HepG2 (cell line): Measurements from ENCODE around the gene GINS2. TPM values are rescaled to one million over a fixed set of nuclear protein-coding genes. Genes with fewer than 3 reads are reported as not detected.

Experiments
- ARNT ChIP-seq: fragments of 450-650 bp; IDR thresholded peaks from 2 replicates; pipeline ENCODE4 v1.6.1; 2017
- EEA1 ChIP-seq: sonication (generic); formaldehyde crosslinking; IDR thresholded peaks from 2 replicates; pipeline ENCODE4 v1.5.1; 2020; ENCODE audit warnings: mild to moderate bottlenecking, missing genetic modification reagents, borderline replicate concordance
- ERF ChIP-seq: IDR thresholded peaks from 2 replicates; pipeline ENCODE4 v1.6.1; 2018; ENCODE audit warnings: missing biosample characterization, missing genetic modification reagents
- GABPA ChIP-seq, 2 experiments: IDR thresholded peaks; 2 replicates each; pipeline ENCODE4 v1.6.1; 2011 to 2016; ENCODE audit warnings: low read depth in 2 of 2, low read length in 1 of 2, missing biosample characterization in 1 of 2, missing genetic modification characterization in 1 of 2
- GATAD1 ChIP-seq: IDR thresholded peaks from 2 replicates; pipeline ENCODE4 v1.6.1; 2016; ENCODE audit warnings: missing genetic modification reagents, missing compliant biosample characterization
- KDM1A ChIP-seq: IDR thresholded peaks from 2 replicates; pipeline ENCODE4 v1.6.1; 2016; ENCODE audit warnings: missing compliant biosample characterization
- NAIF1 ChIP-seq: sonication (generic); formaldehyde crosslinking; IDR thresholded peaks from 2 replicates; pipeline ENCODE4 v1.5.0; 2020; ENCODE audit warnings: mild to moderate bottlenecking, missing genetic modification reagents, borderline replicate concordance
- NCOR1 ChIP-seq: fragments of 200-600 bp; sonication (generic); IDR thresholded peaks from 2 replicates; pipeline ENCODE4 v1.7.0; 2017; ENCODE audit warnings: antibody characterized with exemption, low read length, borderline replicate concordance
- PRMT3 ChIP-seq: sonication (generic); formaldehyde crosslinking; IDR thresholded peaks from 2 replicates; pipeline ENCODE4 v1.8.1; 2022; ENCODE audit warnings: low read depth, mild to moderate bottlenecking, moderate library complexity, missing genetic modification reagents, borderline replicate concordance
- PRPF4 ChIP-seq: fragments of 200-400 bp; formaldehyde crosslinking; IDR thresholded peaks from 2 replicates; pipeline ENCODE4 v1.6.1; 2016; ENCODE audit warnings: low read length, low read depth; ENCODE audit not compliant: poor library complexity, severe bottlenecking
- RBFOX2 ChIP-seq: fragments of 200-400 bp; formaldehyde crosslinking; IDR thresholded peaks from 2 replicates; pipeline ENCODE4 v1.6.1; 2017; ENCODE audit warnings: low read depth, mild to moderate bottlenecking, low read length
- RNF2 ChIP-seq: fragments of 450-650 bp; conservative IDR thresholded peaks from 2 replicates; pipeline ENCODE4 v1.6.1; 2016; ENCODE audit warnings: low read depth
- SRSF4 ChIP-seq: fragments of 200-400 bp; formaldehyde crosslinking; IDR thresholded peaks from one replicate; pipeline ENCODE4 v1.6.1; 2018; ENCODE audit warnings: mild to moderate bottlenecking, low read depth, low read length, moderate library complexity; ENCODE audit not compliant: poor library complexity, severe bottlenecking
- TMF1 ChIP-seq: sonication (generic); formaldehyde crosslinking; IDR thresholded peaks from 2 replicates; pipeline ENCODE4 v1.8.1; 2022; ENCODE audit warnings: low read depth, missing genetic modification reagents
- ZNF10 ChIP-seq: sonication (generic); formaldehyde crosslinking; IDR thresholded peaks from 2 replicates; pipeline ENCODE4 v1.4.0; 2020; ENCODE audit warnings: mild to moderate bottlenecking, low read depth, missing genetic modification reagents, borderline replicate concordance
- ZNF17 ChIP-seq: sonication (generic); formaldehyde crosslinking; IDR thresholded peaks from 2 replicates; pipeline ENCODE4 v1.5.0; 2020; ENCODE audit warnings: mild to moderate bottlenecking, missing genetic modification reagents
- ZNF20 ChIP-seq: sonication (generic); formaldehyde crosslinking; IDR thresholded peaks from 2 replicates; pipeline ENCODE4 v1.4.0; 2020; ENCODE audit warnings: mild to moderate bottlenecking, moderate library complexity, missing genetic modification reagents
- ZNF775 ChIP-seq: sonication (generic); formaldehyde crosslinking; IDR thresholded peaks from 2 replicates; pipeline ENCODE4 v1.4.0; 2020; ENCODE audit warnings: missing genetic modification reagents, mild to moderate bottlenecking, moderate library complexity, borderline replicate concordance
- polyA plus RNA-seq, 8 experiments: library from polyadenylated mRNA; depleted of rRNA in 3 of 8; stranded (reverse) in 7 of 8; unstranded in 1 of 8; fragments of >200 nt; fragmentation: Illumina TruSeq in 4 of 8; extraction: Trizol in 4 of 8; gene quantifications; 2 replicates each; pipeline versions ENCODE4 v1.2.1 to v1.2.3, GENCODE V29; 2011 to 2016; ENCODE audit warnings: low read depth in 4 of 8, missing spikeins in 1 of 8, mixed read lengths in 1 of 8; ENCODE audit not compliant: insufficient read depth in 1 of 8
- total RNA-seq, 5 experiments: library from RNA; depleted of rRNA; stranded (reverse); fragments of >200 nt; fragmentation: Illumina TruSeq; extraction: Trizol; gene quantifications; 2 replicates each; pipeline ENCODE4 v1.2.3, GENCODE V29; 2016; ENCODE audit warnings: low read depth in 1 of 5
- TF ChIP-seq, protein P1 (sequence below): sonication (generic); formaldehyde crosslinking; IDR thresholded peaks from 2 replicates; pipeline ENCODE4 v1.5.0; 2020; ENCODE audit warnings: missing genetic modification reagents
- TF ChIP-seq, protein P2 (sequence below): sonication (generic); formaldehyde crosslinking; IDR thresholded peaks from 2 replicates; pipeline ENCODE4 v1.8.1; 2023; ENCODE audit warnings: mild to moderate bottlenecking, missing genetic modification reagents, borderline replicate concordance
- TF ChIP-seq, protein P3 (sequence below): sonication (generic); formaldehyde crosslinking; IDR thresholded peaks from 2 replicates; pipeline ENCODE4 v1.8.1; 2023; ENCODE audit warnings: mild to moderate bottlenecking, inconsistent platforms, moderate library complexity, missing genetic modification reagents, borderline replicate concordance
- TF ChIP-seq, protein P4 (sequence below): IDR thresholded peaks from 2 replicates; pipeline ENCODE4 v1.6.1; 2016
- TF ChIP-seq, protein P5 (sequence below): IDR thresholded peaks from 2 replicates; pipeline ENCODE4 v1.4.0; 2020; ENCODE audit warnings: mild to moderate bottlenecking, missing genetic modification reagents

GINS2 gene
- total and polyA plus RNA-seq, 2 of the 13 experiments (the other 11 are each of a cell fraction or from before 2014, with no cell fraction given) = 10.6 to 48.3 TPM

DNA sequence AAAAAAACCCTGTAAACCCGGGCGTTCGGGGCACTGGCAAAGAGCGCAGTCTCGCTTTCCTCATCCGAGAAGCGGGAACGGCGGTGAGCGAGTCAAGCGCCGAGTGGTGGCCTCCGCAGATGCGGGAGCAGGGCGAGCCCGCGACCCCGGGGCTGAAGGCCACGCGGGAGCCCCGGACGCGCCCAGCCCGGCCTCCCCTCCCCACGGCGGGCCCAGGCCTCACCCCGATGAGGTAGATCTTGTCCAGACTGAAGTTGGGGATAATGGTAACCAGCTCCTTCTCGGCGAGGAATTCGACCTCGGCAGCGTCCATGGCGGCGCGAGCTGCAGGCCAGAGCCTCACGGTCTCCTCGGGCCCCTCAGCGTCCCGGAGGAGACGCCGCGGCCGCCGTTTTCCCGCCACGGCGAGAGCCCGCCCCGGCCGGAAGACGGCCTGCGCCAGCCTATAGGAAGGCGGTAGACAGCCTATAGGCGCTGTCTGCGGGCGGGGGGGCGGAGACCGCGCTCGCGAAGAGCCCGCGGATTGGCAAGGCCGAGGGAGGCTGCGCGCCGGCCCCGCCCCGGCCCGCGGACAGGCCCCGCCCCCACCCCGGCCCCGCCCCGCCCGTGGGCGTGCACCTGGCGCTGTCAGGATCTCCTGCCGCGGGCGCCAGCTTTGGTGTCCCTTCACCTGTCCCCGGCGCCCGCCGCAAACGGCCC, at the start of gene GINS2 (continued):
- TF ChIP-seq ZNF20 (CRISPR knock-in tag) (no peak; the same call in 1 of the 2 replicates), GABPA (IDR thresholded peaks at IDR 0.05; ENCODE audit: low read depth, low read length) (peak; percentile 79), GABPA (CRISPR knock-in tag; IDR thresholded peaks at IDR 0.05; ENCODE audit: low read depth) (peak; percentile 83), PRMT3 (CRISPR knock-in tag) (0 out of 2 replicates have a peak, but pooled peaks have one; percentile 63), NCOR1 (no peak), TMF1 (CRISPR knock-in tag) (no peak), GATAD1 (CRISPR knock-in tag) (peak; percentile 86), SRSF4 (no peak), ZNF775 (CRISPR knock-in tag) (no peak), NAIF1 (CRISPR knock-in tag) (peak; percentile 78), PRPF4 (no peak), RNF2 (peak; percentile 93), KDM1A (CRISPR knock-in tag) (no peak), EEA1 (CRISPR knock-in tag) (no peak; the same call in 1 of the 2 replicates), ZNF10 (CRISPR knock-in tag) (no peak), ARNT (no peak), ERF (CRISPR knock-in tag) (no peak), ZNF17 (no peak), RBFOX2 (peak; percentile 76)
- TF ChIP-seq, protein P1, sequence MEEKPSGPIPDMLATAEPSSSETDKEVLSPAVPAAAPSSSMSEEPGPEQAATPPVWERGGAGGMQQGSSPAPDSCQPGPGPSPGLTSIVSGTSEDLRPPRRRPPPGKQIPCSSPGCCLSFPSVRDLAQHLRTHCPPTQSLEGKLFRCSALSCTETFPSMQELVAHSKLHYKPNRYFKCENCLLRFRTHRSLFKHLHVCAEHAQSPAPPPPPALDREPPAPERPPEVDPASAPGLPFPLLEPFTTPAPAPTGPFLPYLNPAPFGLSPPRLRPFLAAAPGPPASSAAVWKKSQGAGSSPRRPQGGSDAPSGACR (CRISPR knock-in tag) = no peak
- TF ChIP-seq, protein P2, sequence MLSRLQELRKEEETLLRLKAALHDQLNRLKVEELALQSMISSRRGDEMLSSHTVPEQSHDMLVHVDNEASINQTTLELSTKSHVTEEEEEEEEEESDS (CRISPR knock-in tag) = no peak
- TF ChIP-seq, protein P3, sequence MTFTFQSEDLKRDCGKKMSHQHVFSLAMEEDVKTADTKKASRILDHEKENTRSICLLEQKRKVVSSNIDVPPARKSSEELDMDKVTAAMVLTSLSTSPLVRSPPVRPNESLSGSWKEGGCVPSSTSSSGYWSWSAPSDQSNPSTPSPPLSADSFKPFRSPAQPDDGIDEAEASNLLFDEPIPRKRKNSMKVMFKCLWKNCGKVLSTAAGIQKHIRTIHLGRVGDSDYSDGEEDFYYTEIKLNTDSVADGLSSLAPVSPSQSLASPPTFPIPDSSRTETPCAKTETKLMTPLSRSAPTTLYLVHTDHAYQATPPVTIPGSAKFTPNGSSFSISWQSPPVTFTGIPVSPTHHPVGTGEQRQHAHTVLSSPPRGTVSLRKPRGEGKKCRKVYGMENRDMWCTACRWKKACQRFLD (CRISPR knock-in tag) = peak; percentile 73; the same call in 1 of the 2 replicates
- TF ChIP-seq, protein P4, sequence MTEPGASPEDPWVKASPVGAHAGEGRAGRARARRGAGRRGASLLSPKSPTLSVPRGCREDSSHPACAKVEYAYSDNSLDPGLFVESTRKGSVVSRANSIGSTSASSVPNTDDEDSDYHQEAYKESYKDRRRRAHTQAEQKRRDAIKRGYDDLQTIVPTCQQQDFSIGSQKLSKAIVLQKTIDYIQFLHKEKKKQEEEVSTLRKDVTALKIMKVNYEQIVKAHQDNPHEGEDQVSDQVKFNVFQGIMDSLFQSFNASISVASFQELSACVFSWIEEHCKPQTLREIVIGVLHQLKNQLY (CRISPR knock-in tag) = no peak
- TF ChIP-seq, protein P5, sequence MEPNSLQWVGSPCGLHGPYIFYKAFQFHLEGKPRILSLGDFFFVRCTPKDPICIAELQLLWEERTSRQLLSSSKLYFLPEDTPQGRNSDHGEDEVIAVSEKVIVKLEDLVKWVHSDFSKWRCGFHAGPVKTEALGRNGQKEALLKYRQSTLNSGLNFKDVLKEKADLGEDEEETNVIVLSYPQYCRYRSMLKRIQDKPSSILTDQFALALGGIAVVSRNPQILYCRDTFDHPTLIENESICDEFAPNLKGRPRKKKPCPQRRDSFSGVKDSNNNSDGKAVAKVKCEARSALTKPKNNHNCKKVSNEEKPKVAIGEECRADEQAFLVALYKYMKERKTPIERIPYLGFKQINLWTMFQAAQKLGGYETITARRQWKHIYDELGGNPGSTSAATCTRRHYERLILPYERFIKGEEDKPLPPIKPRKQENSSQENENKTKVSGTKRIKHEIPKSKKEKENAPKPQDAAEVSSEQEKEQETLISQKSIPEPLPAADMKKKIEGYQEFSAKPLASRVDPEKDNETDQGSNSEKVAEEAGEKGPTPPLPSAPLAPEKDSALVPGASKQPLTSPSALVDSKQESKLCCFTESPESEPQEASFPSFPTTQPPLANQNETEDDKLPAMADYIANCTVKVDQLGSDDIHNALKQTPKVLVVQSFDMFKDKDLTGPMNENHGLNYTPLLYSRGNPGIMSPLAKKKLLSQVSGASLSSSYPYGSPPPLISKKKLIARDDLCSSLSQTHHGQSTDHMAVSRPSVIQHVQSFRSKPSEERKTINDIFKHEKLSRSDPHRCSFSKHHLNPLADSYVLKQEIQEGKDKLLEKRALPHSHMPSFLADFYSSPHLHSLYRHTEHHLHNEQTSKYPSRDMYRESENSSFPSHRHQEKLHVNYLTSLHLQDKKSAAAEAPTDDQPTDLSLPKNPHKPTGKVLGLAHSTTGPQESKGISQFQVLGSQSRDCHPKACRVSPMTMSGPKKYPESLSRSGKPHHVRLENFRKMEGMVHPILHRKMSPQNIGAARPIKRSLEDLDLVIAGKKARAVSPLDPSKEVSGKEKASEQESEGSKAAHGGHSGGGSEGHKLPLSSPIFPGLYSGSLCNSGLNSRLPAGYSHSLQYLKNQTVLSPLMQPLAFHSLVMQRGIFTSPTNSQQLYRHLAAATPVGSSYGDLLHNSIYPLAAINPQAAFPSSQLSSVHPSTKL (CRISPR knock-in tag) = peak; percentile 21; the same call in 1 of the 2 replicates
